WTC11 (cell line): ENCODE results near the gene FBLN2. TPM values are rescaled to one million over a fixed set of nuclear protein-coding genes. Genes with fewer than 3 reads are reported as not detected.

Experiments used
- ATAC-seq: fragments of 200-7000 bp; cut with Tn5 transposase; 2 replicates; pipeline ENCODE4 v1.10.0; 2021; ENCODE audit warnings: mild to moderate bottlenecking, moderate library complexity
- CTCF ChIA-PET: fragments of 300-600 bp; sonication (Branson Sonifier 250); formaldehyde crosslinking; loops from one replicate; lab custom pipeline; 2021; ENCODE audit warnings: antibody characterized with exemption; lab: Charles Lee
- POLR2A ChIA-PET: fragments of 350-600 bp; sonication (Branson Sonifier 250); formaldehyde crosslinking; loops from one replicate; lab custom pipeline; 2021; ENCODE audit warnings: antibody characterized with exemption; lab: Charles Lee
- DNase-seq: peaks from one replicate; pipeline ENCODE4 v3.0.0; 2021; ENCODE audit warnings: low spot score
- H3K27ac Mint-ChIP-seq: 2 replicates; pipeline ENCODE4 v1.8.0; 2021; ENCODE audit warnings: mixed read lengths
- H3K27me3 Mint-ChIP-seq: 2 replicates; pipeline ENCODE4 v1.8.0; 2021; ENCODE audit warnings: low read depth, mild to moderate bottlenecking, moderate library complexity, mixed read lengths
- H3K36me3 Mint-ChIP-seq: 2 replicates; pipeline ENCODE4 v1.8.0; 2021; ENCODE audit warnings: mixed read lengths
- H3K4me1 Mint-ChIP-seq: 2 replicates; pipeline ENCODE4 v1.8.0; 2022; ENCODE audit warnings: mixed read lengths
- H3K4me3 Mint-ChIP-seq: 2 replicates; pipeline ENCODE4 v1.8.0; 2021; ENCODE audit warnings: mild to moderate bottlenecking, moderate library complexity, mixed read lengths
- H3K9me3 Mint-ChIP-seq: 2 replicates; pipeline ENCODE4 v1.8.0; 2021; ENCODE audit warnings: mixed read lengths
- CREB1 ChIP-seq: sonication (generic); formaldehyde crosslinking; IDR thresholded peaks from 2 replicates; pipeline ENCODE4 v1.8.0; 2023; ENCODE audit warnings: mild to moderate bottlenecking, missing genetic modification reagents
- EMX1 ChIP-seq: fragments of 250-450 bp; sonication (Bioruptor Pico); IDR thresholded peaks from 2 replicates; pipeline ENCODE4 v1.8.0; 2021; ENCODE audit warnings: mild to moderate bottlenecking
- FOXJ3 ChIP-seq: sonication (generic); formaldehyde crosslinking; IDR thresholded peaks from 2 replicates; pipeline ENCODE4 v1.9.0; 2021; ENCODE audit warnings: missing genetic modification reagents, mild to moderate bottlenecking, borderline replicate concordance
- JAZF1 ChIP-seq: fragments of 250-450 bp; sonication (Bioruptor Pico); IDR thresholded peaks from 2 replicates; pipeline ENCODE4 v1.9.0; 2021; ENCODE audit warnings: moderate library complexity, mild to moderate bottlenecking, inconsistent platforms
- NFATC4 ChIP-seq: fragments of 250-450 bp; sonication (Bioruptor Pico); IDR thresholded peaks from 2 replicates; pipeline ENCODE4 v1.9.0; 2021; ENCODE audit warnings: mild to moderate bottlenecking
- NFE2L1 ChIP-seq: sonication (generic); formaldehyde crosslinking; IDR thresholded peaks from 2 replicates; pipeline ENCODE4 v1.8.1; 2023; ENCODE audit warnings: missing genetic modification reagents
- NFYB ChIP-seq: sonication (generic); formaldehyde crosslinking; conservative IDR thresholded peaks from 2 replicates; pipeline ENCODE4 v1.8.0; 2022; ENCODE audit warnings: low read depth, missing genetic modification reagents
- OVOL2 ChIP-seq: fragments of 250-450 bp; sonication (Bioruptor Pico); IDR thresholded peaks from 2 replicates; pipeline ENCODE4 v1.9.0; 2021; ENCODE audit warnings: mild to moderate bottlenecking, borderline replicate concordance
- SMAD3 ChIP-seq: sonication (generic); formaldehyde crosslinking; IDR thresholded peaks from 2 replicates; pipeline ENCODE4 v1.8.0; 2022; ENCODE audit warnings: missing genetic modification reagents, mild to moderate bottlenecking, borderline replicate concordance
- SMAD4 ChIP-seq: sonication (generic); formaldehyde crosslinking; IDR thresholded peaks from 2 replicates; pipeline ENCODE4 v1.8.0; 2022; ENCODE audit warnings: mild to moderate bottlenecking, missing genetic modification reagents
- SOX15 ChIP-seq: fragments of 250-450 bp; sonication (Bioruptor Pico); IDR thresholded peaks from 2 replicates; pipeline ENCODE4 v1.9.0; 2021; ENCODE audit warnings: mild to moderate bottlenecking
- ZNF121 ChIP-seq: sonication (generic); formaldehyde crosslinking; IDR thresholded peaks from 2 replicates; pipeline ENCODE4 v1.8.0; 2023; ENCODE audit warnings: missing genetic modification reagents
- ZNF416 ChIP-seq: fragments of 250-450 bp; sonication (Bioruptor Pico); IDR thresholded peaks from 2 replicates; pipeline ENCODE4 v1.9.0; 2021; ENCODE audit warnings: mild to moderate bottlenecking, inconsistent platforms
- total RNA-seq: library from RNA; stranded (reverse); gene quantifications from 3 replicates; pipeline ENCODE4 v1.2.3, GENCODE V29; 2021
- TF ChIP-seq, protein P1 (sequence below): fragments of 250-450 bp; sonication (Bioruptor Pico); IDR thresholded peaks from 2 replicates; pipeline ENCODE4 v1.9.0; 2021; ENCODE audit warnings: mild to moderate bottlenecking, borderline replicate concordance
- TF ChIP-seq, protein P2 (sequence below): sonication (generic); formaldehyde crosslinking; IDR thresholded peaks from 2 replicates; pipeline ENCODE4 v1.8.1; 2022; ENCODE audit warnings: low read depth, missing genetic modification reagents, borderline replicate concordance
- TF ChIP-seq, protein P3 (sequence below): sonication (generic); formaldehyde crosslinking; IDR thresholded peaks from 2 replicates; pipeline ENCODE4 v1.8.1; 2023; ENCODE audit warnings: mild to moderate bottlenecking, missing genetic modification reagents, moderate library complexity
- TF ChIP-seq, protein P4 (sequence below): sonication (generic); formaldehyde crosslinking; IDR thresholded peaks from 2 replicates; pipeline ENCODE4 v1.8.0; 2022; ENCODE audit warnings: mild to moderate bottlenecking, missing genetic modification reagents
- TF ChIP-seq, protein P5 (sequence below): sonication (generic); formaldehyde crosslinking; IDR thresholded peaks from 2 replicates; pipeline ENCODE4 v1.8.1; 2023; ENCODE audit warnings: mild to moderate bottlenecking, missing genetic modification reagents
- TF ChIP-seq, protein P6 (sequence below): sonication (generic); formaldehyde crosslinking; IDR thresholded peaks from 2 replicates; pipeline ENCODE4 v1.8.0; 2022; ENCODE audit warnings: missing genetic modification reagents
- TF ChIP-seq, protein P7 (sequence below): sonication (generic); formaldehyde crosslinking; IDR thresholded peaks from 2 replicates; pipeline ENCODE4 v1.8.1; 2022; ENCODE audit warnings: low read depth, mild to moderate bottlenecking, moderate library complexity, missing genetic modification reagents, borderline replicate concordance
- TF ChIP-seq, protein P8 (sequence below): fragments of 250-450 bp; sonication (Bioruptor Pico); IDR thresholded peaks from 2 replicates; pipeline ENCODE4 v1.8.0; 2021; ENCODE audit warnings: mild to moderate bottlenecking

FBLN2 gene
- total RNA-seq, 1 experiment from 2014 or later, result 20.7 TPM

DNA sequence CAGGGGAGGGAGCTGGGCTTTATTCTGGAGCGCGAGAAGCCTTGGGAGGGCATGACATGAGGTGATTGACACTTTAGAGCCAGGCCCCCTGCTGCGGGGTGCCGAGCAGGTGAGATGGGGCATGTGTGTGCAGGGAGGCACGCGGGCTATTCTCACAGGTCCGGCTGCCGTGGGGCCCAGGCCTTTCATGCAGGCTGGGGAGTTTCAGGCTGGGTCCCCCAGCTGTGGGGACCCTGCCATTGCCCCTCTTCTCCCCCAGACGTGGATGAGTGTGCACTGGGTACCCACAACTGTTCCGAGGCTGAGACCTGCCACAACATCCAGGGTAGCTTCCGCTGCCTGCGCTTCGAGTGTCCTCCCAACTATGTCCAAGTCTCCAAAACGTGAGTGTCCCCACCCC is 87.3 kb downstream of the FBLN2 start (continued):
- TF ChIP-seq SOX15 (CRISPR knock-in tag) (no peak), EMX1 (CRISPR knock-in tag) (no peak)
- TF ChIP-seq, protein P1, sequence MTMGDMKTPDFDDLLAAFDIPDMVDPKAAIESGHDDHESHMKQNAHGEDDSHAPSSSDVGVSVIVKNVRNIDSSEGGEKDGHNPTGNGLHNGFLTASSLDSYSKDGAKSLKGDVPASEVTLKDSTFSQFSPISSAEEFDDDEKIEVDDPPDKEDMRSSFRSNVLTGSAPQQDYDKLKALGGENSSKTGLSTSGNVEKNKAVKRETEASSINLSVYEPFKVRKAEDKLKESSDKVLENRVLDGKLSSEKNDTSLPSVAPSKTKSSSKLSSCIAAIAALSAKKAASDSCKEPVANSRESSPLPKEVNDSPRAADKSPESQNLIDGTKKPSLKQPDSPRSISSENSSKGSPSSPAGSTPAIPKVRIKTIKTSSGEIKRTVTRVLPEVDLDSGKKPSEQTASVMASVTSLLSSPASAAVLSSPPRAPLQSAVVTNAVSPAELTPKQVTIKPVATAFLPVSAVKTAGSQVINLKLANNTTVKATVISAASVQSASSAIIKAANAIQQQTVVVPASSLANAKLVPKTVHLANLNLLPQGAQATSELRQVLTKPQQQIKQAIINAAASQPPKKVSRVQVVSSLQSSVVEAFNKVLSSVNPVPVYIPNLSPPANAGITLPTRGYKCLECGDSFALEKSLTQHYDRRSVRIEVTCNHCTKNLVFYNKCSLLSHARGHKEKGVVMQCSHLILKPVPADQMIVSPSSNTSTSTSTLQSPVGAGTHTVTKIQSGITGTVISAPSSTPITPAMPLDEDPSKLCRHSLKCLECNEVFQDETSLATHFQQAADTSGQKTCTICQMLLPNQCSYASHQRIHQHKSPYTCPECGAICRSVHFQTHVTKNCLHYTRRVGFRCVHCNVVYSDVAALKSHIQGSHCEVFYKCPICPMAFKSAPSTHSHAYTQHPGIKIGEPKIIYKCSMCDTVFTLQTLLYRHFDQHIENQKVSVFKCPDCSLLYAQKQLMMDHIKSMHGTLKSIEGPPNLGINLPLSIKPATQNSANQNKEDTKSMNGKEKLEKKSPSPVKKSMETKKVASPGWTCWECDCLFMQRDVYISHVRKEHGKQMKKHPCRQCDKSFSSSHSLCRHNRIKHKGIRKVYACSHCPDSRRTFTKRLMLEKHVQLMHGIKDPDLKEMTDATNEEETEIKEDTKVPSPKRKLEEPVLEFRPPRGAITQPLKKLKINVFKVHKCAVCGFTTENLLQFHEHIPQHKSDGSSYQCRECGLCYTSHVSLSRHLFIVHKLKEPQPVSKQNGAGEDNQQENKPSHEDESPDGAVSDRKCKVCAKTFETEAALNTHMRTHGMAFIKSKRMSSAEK (CRISPR knock-in tag), result no peak

DNA sequence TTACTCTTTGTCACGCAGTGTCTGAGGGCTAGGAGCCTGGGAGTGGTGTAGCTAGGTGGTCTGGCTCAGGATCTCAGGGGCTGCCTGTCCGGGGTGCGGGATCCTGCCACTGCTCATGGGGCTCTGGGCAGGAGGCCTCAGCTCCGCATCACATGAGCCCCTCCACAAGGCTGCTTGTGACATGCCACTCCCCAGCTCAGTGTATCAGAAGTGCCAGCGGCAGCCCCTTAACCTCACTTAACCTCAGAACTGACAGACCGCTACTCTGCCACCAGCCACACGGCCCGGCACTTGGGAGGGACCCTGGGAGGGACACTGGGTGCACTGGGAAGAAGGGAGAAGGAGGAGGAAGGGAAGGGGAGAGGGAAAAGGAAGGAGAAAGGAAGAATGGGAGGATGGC is 87.9 kb downstream of the FBLN2 start:
- TF ChIP-seq FOXJ3 (no peak), NFATC4 (no peak), NFE2L1 (CRISPR knock-in tag) (no peak), NFYB (CRISPR knock-in tag) (no peak), SMAD3 (CRISPR knock-in tag) (no peak), EMX1 (CRISPR knock-in tag) (no peak), ZNF416 (no peak), CREB1 (CRISPR knock-in tag) (no peak), JAZF1 (no peak), ZNF121 (no peak), SMAD4 (no peak), OVOL2 (CRISPR knock-in tag) (no peak)
- TF ChIP-seq, protein P2, sequence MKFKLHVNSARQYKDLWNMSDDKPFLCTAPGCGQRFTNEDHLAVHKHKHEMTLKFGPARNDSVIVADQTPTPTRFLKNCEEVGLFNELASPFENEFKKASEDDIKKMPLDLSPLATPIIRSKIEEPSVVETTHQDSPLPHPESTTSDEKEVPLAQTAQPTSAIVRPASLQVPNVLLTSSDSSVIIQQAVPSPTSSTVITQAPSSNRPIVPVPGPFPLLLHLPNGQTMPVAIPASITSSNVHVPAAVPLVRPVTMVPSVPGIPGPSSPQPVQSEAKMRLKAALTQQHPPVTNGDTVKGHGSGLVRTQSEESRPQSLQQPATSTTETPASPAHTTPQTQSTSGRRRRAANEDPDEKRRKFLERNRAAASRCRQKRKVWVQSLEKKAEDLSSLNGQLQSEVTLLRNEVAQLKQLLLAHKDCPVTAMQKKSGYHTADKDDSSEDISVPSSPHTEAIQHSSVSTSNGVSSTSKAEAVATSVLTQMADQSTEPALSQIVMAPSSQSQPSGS (CRISPR knock-in tag), result no peak
- TF ChIP-seq, protein P3, sequence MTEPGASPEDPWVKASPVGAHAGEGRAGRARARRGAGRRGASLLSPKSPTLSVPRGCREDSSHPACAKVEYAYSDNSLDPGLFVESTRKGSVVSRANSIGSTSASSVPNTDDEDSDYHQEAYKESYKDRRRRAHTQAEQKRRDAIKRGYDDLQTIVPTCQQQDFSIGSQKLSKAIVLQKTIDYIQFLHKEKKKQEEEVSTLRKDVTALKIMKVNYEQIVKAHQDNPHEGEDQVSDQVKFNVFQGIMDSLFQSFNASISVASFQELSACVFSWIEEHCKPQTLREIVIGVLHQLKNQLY (CRISPR knock-in tag), result no peak
- TF ChIP-seq, protein P4, sequence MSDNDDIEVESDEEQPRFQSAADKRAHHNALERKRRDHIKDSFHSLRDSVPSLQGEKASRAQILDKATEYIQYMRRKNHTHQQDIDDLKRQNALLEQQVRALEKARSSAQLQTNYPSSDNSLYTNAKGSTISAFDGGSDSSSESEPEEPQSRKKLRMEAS (CRISPR knock-in tag), result no peak
- TF ChIP-seq, protein P5, sequence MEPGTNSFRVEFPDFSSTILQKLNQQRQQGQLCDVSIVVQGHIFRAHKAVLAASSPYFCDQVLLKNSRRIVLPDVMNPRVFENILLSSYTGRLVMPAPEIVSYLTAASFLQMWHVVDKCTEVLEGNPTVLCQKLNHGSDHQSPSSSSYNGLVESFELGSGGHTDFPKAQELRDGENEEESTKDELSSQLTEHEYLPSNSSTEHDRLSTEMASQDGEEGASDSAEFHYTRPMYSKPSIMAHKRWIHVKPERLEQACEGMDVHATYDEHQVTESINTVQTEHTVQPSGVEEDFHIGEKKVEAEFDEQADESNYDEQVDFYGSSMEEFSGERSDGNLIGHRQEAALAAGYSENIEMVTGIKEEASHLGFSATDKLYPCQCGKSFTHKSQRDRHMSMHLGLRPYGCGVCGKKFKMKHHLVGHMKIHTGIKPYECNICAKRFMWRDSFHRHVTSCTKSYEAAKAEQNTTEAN (CRISPR knock-in tag), result no peak
- TF ChIP-seq, protein P6, sequence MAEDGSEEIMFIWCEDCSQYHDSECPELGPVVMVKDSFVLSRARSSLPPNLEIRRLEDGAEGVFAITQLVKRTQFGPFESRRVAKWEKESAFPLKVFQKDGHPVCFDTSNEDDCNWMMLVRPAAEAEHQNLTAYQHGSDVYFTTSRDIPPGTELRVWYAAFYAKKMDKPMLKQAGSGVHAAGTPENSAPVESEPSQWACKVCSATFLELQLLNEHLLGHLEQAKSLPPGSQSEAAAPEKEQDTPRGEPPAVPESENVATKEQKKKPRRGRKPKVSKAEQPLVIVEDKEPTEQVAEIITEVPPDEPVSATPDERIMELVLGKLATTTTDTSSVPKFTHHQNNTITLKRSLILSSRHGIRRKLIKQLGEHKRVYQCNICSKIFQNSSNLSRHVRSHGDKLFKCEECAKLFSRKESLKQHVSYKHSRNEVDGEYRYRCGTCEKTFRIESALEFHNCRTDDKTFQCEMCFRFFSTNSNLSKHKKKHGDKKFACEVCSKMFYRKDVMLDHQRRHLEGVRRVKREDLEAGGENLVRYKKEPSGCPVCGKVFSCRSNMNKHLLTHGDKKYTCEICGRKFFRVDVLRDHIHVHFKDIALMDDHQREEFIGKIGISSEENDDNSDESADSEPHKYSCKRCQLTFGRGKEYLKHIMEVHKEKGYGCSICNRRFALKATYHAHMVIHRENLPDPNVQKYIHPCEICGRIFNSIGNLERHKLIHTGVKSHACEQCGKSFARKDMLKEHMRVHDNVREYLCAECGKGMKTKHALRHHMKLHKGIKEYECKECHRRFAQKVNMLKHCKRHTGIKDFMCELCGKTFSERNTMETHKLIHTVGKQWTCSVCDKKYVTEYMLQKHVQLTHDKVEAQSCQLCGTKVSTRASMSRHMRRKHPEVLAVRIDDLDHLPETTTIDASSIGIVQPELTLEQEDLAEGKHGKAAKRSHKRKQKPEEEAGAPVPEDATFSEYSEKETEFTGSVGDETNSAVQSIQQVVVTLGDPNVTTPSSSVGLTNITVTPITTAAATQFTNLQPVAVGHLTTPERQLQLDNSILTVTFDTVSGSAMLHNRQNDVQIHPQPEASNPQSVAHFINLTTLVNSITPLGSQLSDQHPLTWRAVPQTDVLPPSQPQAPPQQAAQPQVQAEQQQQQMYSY (CRISPR knock-in tag), result no peak
- TF ChIP-seq, protein P7, sequence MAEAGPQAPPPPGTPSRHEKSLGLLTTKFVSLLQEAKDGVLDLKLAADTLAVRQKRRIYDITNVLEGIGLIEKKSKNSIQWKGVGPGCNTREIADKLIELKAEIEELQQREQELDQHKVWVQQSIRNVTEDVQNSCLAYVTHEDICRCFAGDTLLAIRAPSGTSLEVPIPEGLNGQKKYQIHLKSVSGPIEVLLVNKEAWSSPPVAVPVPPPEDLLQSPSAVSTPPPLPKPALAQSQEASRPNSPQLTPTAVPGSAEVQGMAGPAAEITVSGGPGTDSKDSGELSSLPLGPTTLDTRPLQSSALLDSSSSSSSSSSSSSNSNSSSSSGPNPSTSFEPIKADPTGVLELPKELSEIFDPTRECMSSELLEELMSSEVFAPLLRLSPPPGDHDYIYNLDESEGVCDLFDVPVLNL (CRISPR knock-in tag), result no peak
- TF ChIP-seq, protein P8, sequence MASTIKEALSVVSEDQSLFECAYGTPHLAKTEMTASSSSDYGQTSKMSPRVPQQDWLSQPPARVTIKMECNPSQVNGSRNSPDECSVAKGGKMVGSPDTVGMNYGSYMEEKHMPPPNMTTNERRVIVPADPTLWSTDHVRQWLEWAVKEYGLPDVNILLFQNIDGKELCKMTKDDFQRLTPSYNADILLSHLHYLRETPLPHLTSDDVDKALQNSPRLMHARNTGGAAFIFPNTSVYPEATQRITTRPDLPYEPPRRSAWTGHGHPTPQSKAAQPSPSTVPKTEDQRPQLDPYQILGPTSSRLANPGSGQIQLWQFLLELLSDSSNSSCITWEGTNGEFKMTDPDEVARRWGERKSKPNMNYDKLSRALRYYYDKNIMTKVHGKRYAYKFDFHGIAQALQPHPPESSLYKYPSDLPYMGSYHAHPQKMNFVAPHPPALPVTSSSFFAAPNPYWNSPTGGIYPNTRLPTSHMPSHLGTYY (CRISPR knock-in tag), result no peak
- ChIA-PET CTCF (interaction anchor here (0.7 to 2.9 kb wide), 8 partner anchors 12 to 143 kb away, joined by 3 to 19 read pairs (median 4); no protein-coding TSS in a partner anchor), POLR2A (interaction anchor here (0.8 kb wide), 1 partner anchor 11 kb away, joined by 3 read pairs; no protein-coding TSS in a partner anchor)
- no peaks in the 10 kb centered on the region; the same call in 1 of the 2 replicates for H3K27me3 Mint-ChIP-seq
- no peak overlapping the region for H3K27ac Mint-ChIP-seq
- no peaks in the 10 kb centered on the region for H3K9me3 Mint-ChIP-seq
- no peaks in the 10 kb centered on the region for H3K4me1 Mint-ChIP-seq
- no peaks in the 10 kb centered on the region for H3K36me3 Mint-ChIP-seq
- no peak overlapping the region for H3K4me3 Mint-ChIP-seq
- DNase-seq (no peak), ATAC-seq (no peak)
